IMR-90 (cell line): Measurements from ENCODE around the gene TFCP2. TPM values are rescaled to one million over a fixed set of nuclear protein-coding genes. Genes with fewer than 3 reads are reported as not detected.

Experiments
- ATAC-seq: fragments of 200-7000 bp; cut with Tn5 transposase; 2 replicates; pipeline ENCODE4 v1.9.1; 2020; ENCODE audit warnings: low read depth, mild to moderate bottlenecking, moderate library complexity
- BruUV-seq: library from RNA; stranded (reverse); fragments of 400-500 nt; replicated peaks from 2 replicates; lab custom pipeline; 2021; lab: Mats Ljungman, UMichigan
- CTCF ChIA-PET: fragments of 300-600 bp; formaldehyde crosslinking; extraction: SDS; loops from one replicate; lab custom pipeline; 2021; ENCODE audit warnings: antibody characterized with exemption; lab: Yijun Ruan, JAX
- POLR2A ChIA-PET: fragments of 300-600 bp; sonication (Branson Sonifier 250); formaldehyde crosslinking; loops from one replicate; lab custom pipeline; 2022; ENCODE audit warnings: antibody characterized with exemption; ENCODE audit not compliant: unreplicated experiment; lab: Charles Lee
- DNase-seq: peaks from one replicate; pipeline ENCODE4 v3.0.0; 2013
- H2AFZ ChIP-seq: replicated peaks from 2 replicates; pipeline ENCODE3; 2013; ENCODE audit warnings: low read length, mild to moderate bottlenecking; ENCODE audit not compliant: poor library complexity
- H2AK5ac ChIP-seq: 2 replicates; pipeline ENCODE4 v1.6.1; 2013; ENCODE audit warnings: low read depth, low read length, inconsistent platforms
- H2AK9ac ChIP-seq: replicated peaks from 2 replicates; pipeline ENCODE3; 2013; ENCODE audit warnings: mild to moderate bottlenecking, low read depth, low read length, moderate library complexity; ENCODE audit not compliant: poor library complexity
- H2BK120ac ChIP-seq: 2 replicates; pipeline ENCODE4 v1.6.1; 2013; ENCODE audit warnings: low read depth, low read length, inconsistent platforms
- H2BK15ac ChIP-seq: 3 replicates; pipeline ENCODE4 v1.6.1; 2013; ENCODE audit warnings: low read depth, low read length, inconsistent platforms
- H2BK20ac ChIP-seq: 2 replicates; pipeline ENCODE4 v1.6.1; 2013; ENCODE audit warnings: low read depth, mild to moderate bottlenecking, inconsistent platforms, low read length, moderate library complexity
- H2BK5ac ChIP-seq: 2 replicates; pipeline ENCODE4 v1.6.1; 2013; ENCODE audit warnings: mild to moderate bottlenecking, low read depth, low read length, inconsistent platforms; ENCODE audit not compliant: poor library complexity, severe bottlenecking
- H3K14ac ChIP-seq: replicated peaks from 2 replicates; pipeline ENCODE4 v1.6.1; 2013; ENCODE audit warnings: low read depth, low read length, inconsistent platforms
- H3K18ac ChIP-seq: 2 replicates; pipeline ENCODE4 v1.6.1; 2013; ENCODE audit warnings: low read depth, low read length, control low read depth
- H3K23ac ChIP-seq: 2 replicates; pipeline ENCODE4 v1.6.1; 2013; ENCODE audit warnings: low read depth, low read length, inconsistent platforms
- H3K27ac ChIP-seq: 2 replicates; pipeline ENCODE4 v1.5.1; 2013; ENCODE audit warnings: mild to moderate bottlenecking, control low read depth, low read length; ENCODE audit not compliant: insufficient read depth
- H3K27me3 ChIP-seq: 2 replicates; pipeline ENCODE4 v1.6.1; 2013; ENCODE audit warnings: low read length; ENCODE audit not compliant: control insufficient read depth, insufficient read depth
- H3K36me3 ChIP-seq: 2 replicates; pipeline ENCODE4 v1.6.1; 2013; ENCODE audit warnings: low read length, mixed read lengths; ENCODE audit not compliant: control insufficient read depth, insufficient read depth
- H3K4ac ChIP-seq: 2 replicates; pipeline ENCODE4 v1.6.1; 2013; ENCODE audit warnings: low read depth, low read length, inconsistent platforms
- H3K4me1 ChIP-seq: 2 replicates; pipeline ENCODE4 v1.6.1; 2013; ENCODE audit warnings: low read length, mixed read lengths; ENCODE audit not compliant: control insufficient read depth, insufficient read depth
- H3K4me2 ChIP-seq: 2 replicates; pipeline ENCODE4 v1.6.1; 2013; ENCODE audit warnings: low read depth, mild to moderate bottlenecking, control low read depth, low read length, moderate library complexity
- H3K4me3 ChIP-seq: 2 replicates; pipeline ENCODE4 v1.5.1; 2013; ENCODE audit warnings: low read depth, mild to moderate bottlenecking, control low read depth, low read length, moderate library complexity; ENCODE audit not compliant: insufficient read depth
- H3K56ac ChIP-seq: 2 replicates; pipeline ENCODE4 v1.6.1; 2013; ENCODE audit warnings: low read length, inconsistent platforms; ENCODE audit not compliant: insufficient read depth; ENCODE audit errors: extremely low read depth
- H3K79me1 ChIP-seq, 2 experiments: 2 replicates each; pipeline ENCODE4 v1.6.1; 2013; ENCODE audit warnings: low read length in 2 of 2, inconsistent platforms in 1 of 2, low read depth in 1 of 2
- H3K9ac ChIP-seq: 2 replicates; pipeline ENCODE4 v1.6.1; 2013; ENCODE audit warnings: low read depth, low read length, control low read depth
- H3K9me1 ChIP-seq: 2 replicates; pipeline ENCODE4 v1.6.1; 2013; ENCODE audit warnings: low read length, inconsistent platforms; ENCODE audit not compliant: insufficient read depth
- H3K9me3 ChIP-seq: 2 replicates; pipeline ENCODE4 v1.6.1; 2013; ENCODE audit warnings: low read length; ENCODE audit not compliant: control insufficient read depth, insufficient read depth
- H4K20me1 ChIP-seq: 2 replicates; pipeline ENCODE4 v1.6.1; 2013; ENCODE audit warnings: low read length, inconsistent platforms; ENCODE audit not compliant: insufficient read depth
- H4K5ac ChIP-seq: 2 replicates; pipeline ENCODE4 v1.6.1; 2013; ENCODE audit warnings: mild to moderate bottlenecking, low read depth, low read length, control low read depth
- H4K8ac ChIP-seq, 2 experiments: 2 replicates each; pipeline ENCODE4 v1.6.1; 2013; ENCODE audit warnings: low read depth in 2 of 2, low read length in 2 of 2, control low read depth in 1 of 2, inconsistent platforms in 1 of 2
- H4K91ac ChIP-seq: 2 replicates; pipeline ENCODE4 v1.6.1; 2013; ENCODE audit warnings: low read depth, low read length, inconsistent platforms; ENCODE audit not compliant: insufficient read depth
- BHLHE40 ChIP-seq: fragments of 150-350 bp; IDR thresholded peaks from 2 replicates; pipeline ENCODE4 v1.6.1; 2016; ENCODE audit warnings: mild to moderate bottlenecking, low read depth, low read length
- CEBPB ChIP-seq: IDR thresholded peaks from 2 replicates; pipeline ENCODE4 v1.6.1; 2012; ENCODE audit warnings: low read depth, low read length, improper control_type of control experiment
- CHD1 ChIP-seq: IDR thresholded peaks from 2 replicates; pipeline ENCODE4 v1.6.1; 2012; ENCODE audit warnings: low read depth, low read length, improper control_type of control experiment
- FOS ChIP-seq: fragments of 150-350 bp; IDR thresholded peaks from 2 replicates; pipeline ENCODE4 v1.6.1; 2016; ENCODE audit warnings: low read depth, low read length
- MAFK ChIP-seq: IDR thresholded peaks from 2 replicates; pipeline ENCODE4 v1.6.1; 2012; ENCODE audit warnings: low read depth, low read length, improper control_type of control experiment
- MAZ ChIP-seq: IDR thresholded peaks from 2 replicates; pipeline ENCODE4 v1.6.1; 2012; ENCODE audit warnings: low read depth, mild to moderate bottlenecking, low read length, improper control_type of control experiment, moderate library complexity, borderline replicate concordance
- MXI1 ChIP-seq: IDR thresholded peaks from 2 replicates; pipeline ENCODE4 v1.6.1; 2012; ENCODE audit warnings: low read depth, mild to moderate bottlenecking, low read length, moderate library complexity, borderline replicate concordance
- NFE2L2 ChIP-seq: fragments of 150-350 bp; IDR thresholded peaks from 2 replicates; pipeline ENCODE4 v1.6.1; 2016; ENCODE audit warnings: low read depth, mild to moderate bottlenecking, low read length
- POLR2A ChIP-seq: IDR thresholded peaks from 2 replicates; pipeline ENCODE4 v1.6.1; 2012; ENCODE audit warnings: mild to moderate bottlenecking, low read depth, low read length
- RAD21 ChIP-seq: IDR thresholded peaks from 2 replicates; pipeline ENCODE4 v1.6.1; 2012; ENCODE audit warnings: low read length, improper control_type of control experiment
- RCOR1 ChIP-seq: IDR thresholded peaks from 2 replicates; pipeline ENCODE4 v1.6.1; 2012; ENCODE audit warnings: mild to moderate bottlenecking, low read length, improper control_type of control experiment; ENCODE audit not compliant: insufficient replicate concordance
- RFX5 ChIP-seq: IDR thresholded peaks from 2 replicates; pipeline ENCODE4 v1.8.0; 2012; ENCODE audit warnings: low read depth, mild to moderate bottlenecking, low read length, moderate library complexity
- SMC3 ChIP-seq: fragments of 150-350 bp; IDR thresholded peaks from 2 replicates; pipeline ENCODE4 v1.6.1; 2016; ENCODE audit warnings: low read depth, mild to moderate bottlenecking, antibody characterized with exemption, low read length, moderate library complexity
- dilution Hi-C: fragments of 300-500 bp; cut with HindIII; formaldehyde crosslinking; loops from one replicate; pipeline ENCODE4 v1.14.3; 2018; ENCODE audit warnings: low sequenced_read_pairs; ENCODE audit not compliant: unreplicated experiment
- in situ Hi-C: fragments of 300-500 bp; cut with MboI; formaldehyde crosslinking; loops from 3 replicates; pipeline ENCODE4 v1.14.3; 2019; ENCODE audit warnings: low sequenced_read_pairs, inconsistent platforms, mixed read lengths
- intact Hi-C: fragments of 100-400 bp; cut with micrococcal nuclease; formaldehyde crosslinking; loops from 2 replicates; pipeline ENCODE4 v1.10.0; 2022
- polyA plus RNA-seq, 3 experiments: library from polyadenylated mRNA; depleted of rRNA; stranded (reverse); fragments of >200 nt; gene quantifications; 2 replicates each; pipeline ENCODE4 v1.2.3, GENCODE V29; 2012; ENCODE audit warnings: low replicate concordance in 1 of 3
- total RNA-seq: library from RNA; depleted of rRNA; stranded (reverse); fragments of >200 nt; gene quantifications from 2 replicates; pipeline ENCODE4 v1.2.3, GENCODE V29; 2012
- TF ChIP-seq, protein P1 (sequence below): fragments of 150-350 bp; IDR thresholded peaks from 2 replicates; pipeline ENCODE4 v1.6.1; 2016; ENCODE audit warnings: low read depth, mild to moderate bottlenecking, low read length, moderate library complexity, borderline replicate concordance
- TF ChIP-seq, protein P2 (sequence below): fragments of 150-350 bp; IDR thresholded peaks from 2 replicates; pipeline ENCODE4 v1.6.1; 2017; ENCODE audit warnings: mild to moderate bottlenecking, antibody characterized with exemption, low read length, low read depth
- TF ChIP-seq, protein P3 (sequence below): conservative IDR thresholded peaks from 2 replicates; pipeline ENCODE4 v1.5.1; 2012; ENCODE audit warnings: mild to moderate bottlenecking, low read depth, low read length, improper control_type of control experiment

The TFCP2 gene
- total and polyA plus RNA-seq, 2 of the 4 experiments (the other 2 are of a cell fraction) = 10.0 to 15.4 TPM

DNA sequence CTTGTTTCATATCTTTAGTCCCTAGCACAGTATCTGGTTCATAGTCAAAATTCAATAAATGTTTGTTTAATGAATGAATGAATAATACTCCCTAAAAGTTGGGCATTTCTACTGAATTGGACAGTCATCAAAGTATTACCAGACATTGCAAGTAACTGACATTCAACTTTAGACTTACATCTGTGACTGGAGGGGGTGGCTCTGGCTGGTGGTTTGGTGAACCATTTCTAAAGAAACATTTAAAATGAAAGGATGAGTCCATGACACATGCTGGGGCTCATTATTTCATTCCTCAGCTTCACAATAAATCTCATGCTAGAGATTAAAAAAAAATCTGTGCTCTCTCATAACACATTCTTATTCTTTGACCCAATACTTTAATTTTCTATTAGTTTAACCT is 69.0 kb downstream of the TFCP2 start:
- in situ Hi-C loops = no loop called here
- Histone ChIP-seq H2BK20ac (no peak overlapping the region), H3K4me2 (no peak overlapping the region), H2BK120ac (no peak overlapping the region), H2AK5ac (no peak overlapping the region), H3K23ac (no peak overlapping the region), H2AK9ac (no peak overlapping the region), H3K4ac (no peak overlapping the region), H2AFZ (no peak overlapping the region), H3K4me1 (no peaks in the 10 kb centered on the region), H3K79me1 (no peaks in the 10 kb centered on the region), H3K18ac (no peak overlapping the region), H3K36me3 (peaks cover 38% of the 10 kb centered on the region), H3K4me3 (no peak overlapping the region), H2BK5ac (no peak overlapping the region), H4K91ac (no peak overlapping the region), H3K27ac (no peak overlapping the region), H3K9me3 (no peaks in the 10 kb centered on the region), H3K9me1 (no peaks in the 10 kb centered on the region), H3K14ac (no peak overlapping the region), H4K20me1 (no peaks in the 10 kb centered on the region), H3K56ac (no peak overlapping the region), H4K5ac (no peak overlapping the region), H4K8ac (no peak overlapping the region), H3K9ac (no peak overlapping the region), H2BK15ac (no peak overlapping the region), H3K27me3 (no peaks in the 10 kb centered on the region)
- ChIA-PET CTCF (no interaction called here), POLR2A (no interaction called here)
- intact Hi-C loops = no loop called here
- dilution Hi-C loops = no loop called here
- TF ChIP-seq RAD21 (no peak), FOS (no peak), MAFK (no peak), CEBPB (no peak), SMC3 (no peak), BHLHE40 (no peak), MAZ (no peak), RFX5 (no peak), MXI1 (no peak), POLR2A (no peak), CHD1 (no peak), RCOR1 (no peak), NFE2L2 (no peak)
- TF ChIP-seq, protein P1, sequence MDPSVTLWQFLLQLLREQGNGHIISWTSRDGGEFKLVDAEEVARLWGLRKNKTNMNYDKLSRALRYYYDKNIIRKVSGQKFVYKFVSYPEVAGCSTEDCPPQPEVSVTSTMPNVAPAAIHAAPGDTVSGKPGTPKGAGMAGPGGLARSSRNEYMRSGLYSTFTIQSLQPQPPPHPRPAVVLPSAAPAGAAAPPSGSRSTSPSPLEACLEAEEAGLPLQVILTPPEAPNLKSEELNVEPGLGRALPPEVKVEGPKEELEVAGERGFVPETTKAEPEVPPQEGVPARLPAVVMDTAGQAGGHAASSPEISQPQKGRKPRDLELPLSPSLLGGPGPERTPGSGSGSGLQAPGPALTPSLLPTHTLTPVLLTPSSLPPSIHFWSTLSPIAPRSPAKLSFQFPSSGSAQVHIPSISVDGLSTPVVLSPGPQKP = no peak
- TF ChIP-seq, protein P2, sequence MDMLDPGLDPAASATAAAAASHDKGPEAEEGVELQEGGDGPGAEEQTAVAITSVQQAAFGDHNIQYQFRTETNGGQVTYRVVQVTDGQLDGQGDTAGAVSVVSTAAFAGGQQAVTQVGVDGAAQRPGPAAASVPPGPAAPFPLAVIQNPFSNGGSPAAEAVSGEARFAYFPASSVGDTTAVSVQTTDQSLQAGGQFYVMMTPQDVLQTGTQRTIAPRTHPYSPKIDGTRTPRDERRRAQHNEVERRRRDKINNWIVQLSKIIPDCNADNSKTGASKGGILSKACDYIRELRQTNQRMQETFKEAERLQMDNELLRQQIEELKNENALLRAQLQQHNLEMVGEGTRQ = no peak
- TF ChIP-seq, protein P3, sequence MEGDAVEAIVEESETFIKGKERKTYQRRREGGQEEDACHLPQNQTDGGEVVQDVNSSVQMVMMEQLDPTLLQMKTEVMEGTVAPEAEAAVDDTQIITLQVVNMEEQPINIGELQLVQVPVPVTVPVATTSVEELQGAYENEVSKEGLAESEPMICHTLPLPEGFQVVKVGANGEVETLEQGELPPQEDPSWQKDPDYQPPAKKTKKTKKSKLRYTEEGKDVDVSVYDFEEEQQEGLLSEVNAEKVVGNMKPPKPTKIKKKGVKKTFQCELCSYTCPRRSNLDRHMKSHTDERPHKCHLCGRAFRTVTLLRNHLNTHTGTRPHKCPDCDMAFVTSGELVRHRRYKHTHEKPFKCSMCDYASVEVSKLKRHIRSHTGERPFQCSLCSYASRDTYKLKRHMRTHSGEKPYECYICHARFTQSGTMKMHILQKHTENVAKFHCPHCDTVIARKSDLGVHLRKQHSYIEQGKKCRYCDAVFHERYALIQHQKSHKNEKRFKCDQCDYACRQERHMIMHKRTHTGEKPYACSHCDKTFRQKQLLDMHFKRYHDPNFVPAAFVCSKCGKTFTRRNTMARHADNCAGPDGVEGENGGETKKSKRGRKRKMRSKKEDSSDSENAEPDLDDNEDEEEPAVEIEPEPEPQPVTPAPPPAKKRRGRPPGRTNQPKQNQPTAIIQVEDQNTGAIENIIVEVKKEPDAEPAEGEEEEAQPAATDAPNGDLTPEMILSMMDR = no peak
- ATAC-seq (no peak), DNase-seq (no peak)
- BruUV-seq = no TSS peak
